Bronchial epithelial cell (primary cell): ENCODE measurements around the gene FAM124B. TPM values are rescaled to one million over a fixed set of nuclear protein-coding genes. Genes with fewer than 3 reads are reported as not detected.

Experiments
- DNase-seq: peaks from one replicate; pipeline ENCODE4 v3.0.0-alpha.2; 2010; ENCODE audit warnings: low read depth
- FAIRE-seq: peaks from 2 replicates; lab custom pipeline; 2011; peaks lifted over from hg19 to GRCh38; lab: Jason Lieb, UNC
- H3K27me3 ChIP-seq: 2 replicates; pipeline ENCODE4 v1.5.1; 2011; ENCODE audit warnings: low read length; ENCODE audit not compliant: control insufficient read depth, insufficient read depth
- H3K36me3 ChIP-seq: 2 replicates; pipeline ENCODE4 v1.5.1; 2011; ENCODE audit warnings: low read length; ENCODE audit not compliant: control insufficient read depth, insufficient read depth
- H3K4me3 ChIP-seq: 2 replicates; pipeline ENCODE4 v1.5.1; 2011; ENCODE audit warnings: mild to moderate bottlenecking, low read depth, low read length, control low read depth
- total RNA-seq: library from RNA; depleted of rRNA; stranded (reverse); fragments of >200 nt; gene quantifications from 2 replicates; pipeline ENCODE4 v1.2.1, GENCODE V29; 2014
- TF ChIP-seq, protein P1 (sequence below): IDR thresholded peaks from 2 replicates; pipeline ENCODE4 v1.5.1; 2011; ENCODE audit warnings: mild to moderate bottlenecking, moderate library complexity, low read length, control low read depth, inconsistent platforms; ENCODE audit not compliant: insufficient read depth, severe bottlenecking

Gene FAM124B
- total RNA-seq, 1 donor from 2014 or later: not detected

GRCh38 chr2:224378701-224379097 lies 23.2 kb downstream of the FAM124B start:
- Histone ChIP-seq H3K36me3 (no peaks in the 10 kb centered on the region), H3K4me3 (no peak overlapping the region), H3K27me3 (peaks cover 1% of the 10 kb centered on the region)
- FAIRE-seq (no peak), DNase-seq (no peak)
- TF ChIP-seq, protein P1, sequence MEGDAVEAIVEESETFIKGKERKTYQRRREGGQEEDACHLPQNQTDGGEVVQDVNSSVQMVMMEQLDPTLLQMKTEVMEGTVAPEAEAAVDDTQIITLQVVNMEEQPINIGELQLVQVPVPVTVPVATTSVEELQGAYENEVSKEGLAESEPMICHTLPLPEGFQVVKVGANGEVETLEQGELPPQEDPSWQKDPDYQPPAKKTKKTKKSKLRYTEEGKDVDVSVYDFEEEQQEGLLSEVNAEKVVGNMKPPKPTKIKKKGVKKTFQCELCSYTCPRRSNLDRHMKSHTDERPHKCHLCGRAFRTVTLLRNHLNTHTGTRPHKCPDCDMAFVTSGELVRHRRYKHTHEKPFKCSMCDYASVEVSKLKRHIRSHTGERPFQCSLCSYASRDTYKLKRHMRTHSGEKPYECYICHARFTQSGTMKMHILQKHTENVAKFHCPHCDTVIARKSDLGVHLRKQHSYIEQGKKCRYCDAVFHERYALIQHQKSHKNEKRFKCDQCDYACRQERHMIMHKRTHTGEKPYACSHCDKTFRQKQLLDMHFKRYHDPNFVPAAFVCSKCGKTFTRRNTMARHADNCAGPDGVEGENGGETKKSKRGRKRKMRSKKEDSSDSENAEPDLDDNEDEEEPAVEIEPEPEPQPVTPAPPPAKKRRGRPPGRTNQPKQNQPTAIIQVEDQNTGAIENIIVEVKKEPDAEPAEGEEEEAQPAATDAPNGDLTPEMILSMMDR: no peak

GRCh38 chr2:224377751-224378700 lies 23.9 kb downstream of the FAM124B start:
- H3K27me3 ChIP-seq: peaks cover 1% of the 10 kb centered on the region
- FAIRE-seq: no peak
- no peak overlapping the region for H3K4me3 ChIP-seq
- H3K36me3 ChIP-seq: no peaks in the 10 kb centered on the region
- no peak for DNase-seq
- TF ChIP-seq, protein P1: peak; percentile 7

- no peak for DNase-seq
- FAIRE-seq: no peak
Observed at GRCh38 chr2:224372641-224373040, 29.3 kb downstream of the FAM124B start.

DNA sequence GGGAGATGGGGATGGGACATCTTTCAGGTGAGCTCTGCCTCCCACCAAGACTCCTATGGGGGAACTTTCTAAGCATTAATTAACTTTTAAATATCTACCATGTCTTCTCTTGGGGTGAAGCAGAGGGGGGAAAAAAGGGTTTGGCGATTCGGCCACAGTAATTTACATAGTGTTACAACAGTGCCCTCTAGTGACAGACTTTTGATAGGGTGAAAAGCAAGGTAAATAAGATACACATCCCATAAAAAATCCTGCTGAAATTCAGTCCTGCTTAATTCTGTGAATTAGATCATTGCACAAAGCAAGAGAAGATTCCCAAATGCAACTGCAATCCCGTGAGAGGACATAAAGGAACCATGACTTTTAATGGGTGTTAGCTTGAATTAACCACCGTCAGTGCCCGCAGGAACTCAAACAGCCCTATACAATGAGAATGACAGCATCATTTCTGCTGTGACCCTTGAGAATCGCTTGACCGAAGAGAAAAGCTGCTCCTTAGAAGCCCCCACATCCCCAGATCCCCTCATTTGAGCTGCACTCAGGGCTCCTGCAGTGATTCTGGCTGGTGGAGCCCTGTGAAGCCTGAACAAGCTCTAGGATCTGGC lies 32.8 kb downstream of the FAM124B start:
- TF ChIP-seq, protein P1: peak; percentile 56
- DNase-seq (peak; percentile 47), FAIRE-seq (peak; percentile 50)
- no peaks in the 10 kb centered on the region for H3K36me3 ChIP-seq
- H3K4me3 ChIP-seq: no peak overlapping the region
- H3K27me3 ChIP-seq: peaks cover 2% of the 10 kb centered on the region

More at GRCh38 chr2:224372641-224373040, 29.3 kb downstream of the FAM124B start:
- no peaks in the 10 kb centered on the region for H3K36me3 ChIP-seq
- TF ChIP-seq, protein P1: no peak
- H3K4me3 ChIP-seq: no peak overlapping the region
- peaks cover 2% of the 10 kb centered on the region for H3K27me3 ChIP-seq

DNA sequence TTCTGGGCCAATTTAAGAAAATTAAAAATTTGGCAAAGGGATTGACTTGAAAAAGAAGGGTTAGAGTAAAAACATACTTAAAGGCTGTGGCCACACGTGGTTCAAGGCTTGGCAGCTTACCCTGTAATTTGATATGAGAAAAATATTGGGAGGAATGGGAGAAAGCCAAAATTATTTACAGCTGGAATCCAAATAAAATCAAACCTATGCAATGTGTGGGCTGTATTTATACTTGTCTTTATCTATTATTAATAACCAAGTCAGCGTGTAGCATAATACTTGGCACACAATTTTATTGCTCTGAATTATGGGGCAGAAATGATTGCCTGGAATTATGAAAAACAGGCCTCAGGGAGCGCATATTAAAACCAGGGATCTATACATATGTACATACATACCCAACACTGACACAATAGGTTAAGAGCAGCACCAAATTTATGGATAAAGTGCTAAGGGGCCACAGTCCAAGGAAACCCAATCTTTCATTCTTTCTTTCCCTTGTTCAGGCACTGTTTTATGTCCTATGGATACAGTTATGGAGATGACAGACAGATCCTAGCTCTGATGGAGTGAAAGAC lies 35.6 kb downstream of the FAM124B start:
- FAIRE-seq (no peak), DNase-seq (no peak)
- Histone ChIP-seq H3K36me3 (no peaks in the 10 kb centered on the region), H3K4me3 (no peak overlapping the region), H3K27me3 (peaks cover 2% of the 10 kb centered on the region)
- TF ChIP-seq, protein P1: no peak
